ENCODE data around the gene ST6GALNAC4.

GRCh38 chr9:127905004-127905728 is 11.7 kb downstream of the ST6GALNAC4 start:
- TF ChIP-seq CTCF (IDR thresholded peaks at IDR 0.05) (no peak), POLR2A (IDR thresholded peaks at IDR 0.05) (no peak)

All from stomach (tissue), 4 donors.